H7 (cell line): ENCODE data around the gene CCDC177. TPM values are rescaled to one million over a fixed set of nuclear protein-coding genes. Genes with fewer than 3 reads are reported as not detected.
A peak's percentile ranks its signal among the peaks of the same experiment; 100 is the strongest.

ENCODE experiments used
- DNase-seq: peaks from one replicate; pipeline ENCODE4 v3.0.0; 2012
- H3K27me3 ChIP-seq: 2 replicates; pipeline ENCODE4 v1.6.0; 2011; ENCODE audit warnings: mild to moderate bottlenecking, low read length; ENCODE audit not compliant: control insufficient read depth, insufficient read depth
- H3K36me3 ChIP-seq: replicated peaks from 2 replicates; pipeline ENCODE4 v1.5.1; 2011; ENCODE audit warnings: low read length; ENCODE audit not compliant: control insufficient read depth, insufficient read depth
- H3K4me3 ChIP-seq: 2 replicates; pipeline ENCODE4 v1.5.1; 2011; ENCODE audit warnings: low read depth, mild to moderate bottlenecking, control low read depth, low read length, moderate library complexity; ENCODE audit not compliant: insufficient read depth
- total RNA-seq: library from RNA; depleted of rRNA; stranded (reverse); fragments of >200 nt; shearing (Covaris generic); gene quantifications from 2 replicates; pipeline ENCODE4 v1.2.3, GENCODE V29; 2014; rRNA removed

Gene CCDC177
- total RNA-seq, result 0.04 and 0.17 TPM in 2 replicates

DNA sequence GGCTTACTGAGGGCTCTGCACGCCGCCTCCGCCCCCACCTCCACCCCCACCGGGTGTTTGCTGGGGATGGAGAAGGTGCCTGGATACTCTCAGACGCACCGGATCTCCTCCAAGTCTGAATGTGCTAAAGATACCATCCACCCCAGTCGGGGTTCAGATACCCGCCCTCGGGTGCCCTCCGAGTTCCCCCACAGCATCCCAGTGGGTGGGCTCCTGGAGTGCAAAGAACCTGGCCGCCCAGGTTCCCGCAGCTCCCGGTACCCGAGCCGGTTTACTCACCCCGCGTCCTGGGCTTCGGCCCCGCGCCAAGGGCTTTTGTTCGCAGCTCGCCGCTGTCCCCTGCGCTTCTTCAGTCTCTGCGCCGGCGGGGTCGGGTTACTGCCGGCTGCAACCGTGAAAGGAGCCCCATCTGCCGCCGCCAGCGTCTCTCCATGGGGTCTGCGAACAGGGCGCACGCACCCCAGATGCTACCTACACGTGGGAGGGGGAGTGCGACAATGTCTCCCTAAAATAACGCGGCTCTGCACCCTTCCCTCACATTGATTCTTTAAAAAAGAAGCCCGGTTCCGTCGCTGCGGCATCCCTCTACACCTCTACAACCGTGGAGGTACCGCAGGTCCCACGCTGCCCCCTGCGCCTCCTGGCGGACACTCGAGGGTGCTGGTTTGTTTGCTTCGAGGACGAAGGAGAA is at the start of gene CCDC177:
Gene CCDC177 (minus strand): TSS at position 609 of the 691 bp plus-strand sequence. CDS start 1,249 bp downstream, outside the sequence.
- no peaks in the 10 kb centered on the region for H3K36me3 ChIP-seq
- H3K27me3 ChIP-seq, result peaks cover 49% of the 10 kb centered on the region
- peak within 1 kb of the TSS; percentile 42 for H3K4me3 ChIP-seq
- DNase-seq, result peak; percentile 91

DNA sequence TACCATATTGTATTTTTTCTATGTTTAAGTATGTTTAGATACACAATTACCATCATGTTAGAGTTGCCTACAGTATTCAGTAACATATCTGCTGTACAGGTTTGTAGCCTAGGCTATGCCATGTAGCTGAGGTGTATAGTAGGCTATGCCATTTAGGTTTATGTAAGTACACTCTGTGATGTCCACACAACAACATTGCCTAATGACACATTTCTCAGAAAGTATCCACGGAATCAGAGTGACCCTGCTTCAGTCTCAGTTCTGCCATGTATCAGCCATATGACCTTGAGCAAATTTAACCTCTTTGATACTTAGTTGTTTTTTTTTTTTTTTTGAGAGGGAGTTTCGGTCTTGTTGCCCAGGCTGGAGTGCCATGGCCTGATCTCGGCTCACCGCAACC is 49.5 kb upstream of the CCDC177 start:
- Histone ChIP-seq H3K36me3 (no peaks in the 10 kb centered on the region), H3K27me3 (no peaks in the 10 kb centered on the region), H3K4me3 (no peak overlapping the region)
- no peak for DNase-seq

DNA sequence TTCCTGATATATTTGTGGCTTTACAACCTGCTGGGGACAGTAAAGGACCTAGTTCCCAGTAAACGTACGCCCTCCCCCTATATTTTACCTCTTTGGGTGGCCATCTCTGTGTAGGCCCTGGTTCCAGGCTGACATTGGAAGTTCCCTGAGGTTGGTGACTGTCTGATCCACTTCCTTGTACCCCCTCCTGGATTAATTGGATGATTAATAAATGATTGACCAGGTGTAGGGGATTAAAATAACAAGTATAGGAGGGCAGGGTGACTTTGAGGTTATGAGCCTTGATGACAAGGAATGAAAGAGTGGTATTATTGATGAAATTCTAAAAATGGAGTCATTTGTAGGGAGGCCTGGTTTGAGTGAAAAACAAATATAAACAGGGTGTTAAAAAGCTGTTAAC is 46.3 kb upstream of the CCDC177 start:
- no peak overlapping the region for H3K4me3 ChIP-seq
- no peaks in the 10 kb centered on the region for H3K27me3 ChIP-seq
- H3K36me3 ChIP-seq, result no peaks in the 10 kb centered on the region
- DNase-seq, result no peak

DNA sequence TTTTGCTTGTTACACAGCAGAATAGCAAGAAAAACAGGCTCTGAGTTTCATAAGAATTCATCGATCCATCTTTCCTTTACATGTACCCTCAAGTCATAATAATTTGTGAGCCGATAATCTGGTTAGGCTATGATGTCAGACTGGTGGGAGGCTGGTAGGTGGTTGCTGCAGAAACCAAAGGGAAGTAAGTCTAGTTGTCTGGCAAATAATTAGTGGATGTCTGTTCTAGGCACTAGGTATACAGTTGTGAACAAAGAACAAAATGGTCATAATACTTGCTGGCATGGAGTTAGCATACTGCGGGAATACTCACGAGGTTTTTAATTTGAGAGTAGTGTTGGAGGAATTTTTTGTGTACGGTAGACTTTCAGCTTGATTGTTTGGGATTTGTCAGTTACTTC is 45.5 kb upstream of the CCDC177 start:
- no peak for DNase-seq
- Histone ChIP-seq H3K36me3 (no peaks in the 10 kb centered on the region), H3K4me3 (no peak overlapping the region), H3K27me3 (no peaks in the 10 kb centered on the region)

DNA sequence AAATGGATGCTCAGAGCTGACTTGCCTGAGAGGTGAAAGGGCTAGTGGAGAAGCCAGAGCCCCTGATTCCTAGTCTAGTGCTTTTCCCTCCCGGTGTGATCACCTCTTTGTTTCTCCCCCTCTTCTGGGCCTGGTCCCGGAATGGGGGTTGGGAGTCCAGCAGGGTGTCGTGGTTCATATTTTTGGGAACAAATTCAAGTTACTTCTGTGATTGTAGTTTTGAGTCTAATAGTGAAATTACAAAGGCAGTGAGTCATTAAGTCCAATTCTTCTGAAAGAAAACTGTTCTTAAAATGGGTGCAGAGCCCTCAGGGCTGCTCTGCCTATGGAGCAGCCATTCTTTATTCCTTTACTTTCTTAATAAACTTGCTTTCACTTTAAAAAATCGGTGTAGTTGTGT is 44.3 kb upstream of the CCDC177 start:
- H3K27me3 ChIP-seq, result no peaks in the 10 kb centered on the region
- no peak overlapping the region for H3K4me3 ChIP-seq
- DNase-seq, result no peak
- no peaks in the 10 kb centered on the region for H3K36me3 ChIP-seq

DNA sequence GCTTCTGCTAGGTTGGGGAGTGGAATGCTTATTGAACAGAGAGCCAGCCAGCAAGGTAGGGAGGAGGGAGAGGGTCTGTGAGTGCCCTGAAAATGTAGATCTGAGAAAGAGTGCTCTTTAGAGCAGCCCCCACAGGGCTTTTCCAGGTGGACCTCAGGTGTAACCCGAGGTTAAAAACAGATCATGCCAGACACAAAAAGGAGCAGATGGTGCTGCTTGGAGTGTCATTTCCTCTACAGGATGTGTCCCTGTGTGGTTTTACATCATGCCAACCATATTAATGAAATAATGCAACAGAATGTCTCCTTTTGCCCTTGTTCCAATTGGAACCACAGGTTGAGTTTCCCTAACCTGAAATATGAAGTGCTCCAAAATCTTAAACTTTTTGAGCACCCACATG is 43.1 kb upstream of the CCDC177 start:
- H3K36me3 ChIP-seq, result no peaks in the 10 kb centered on the region
- no peak overlapping the region for H3K4me3 ChIP-seq
- no peaks in the 10 kb centered on the region for H3K27me3 ChIP-seq
- DNase-seq, result no peak

DNA sequence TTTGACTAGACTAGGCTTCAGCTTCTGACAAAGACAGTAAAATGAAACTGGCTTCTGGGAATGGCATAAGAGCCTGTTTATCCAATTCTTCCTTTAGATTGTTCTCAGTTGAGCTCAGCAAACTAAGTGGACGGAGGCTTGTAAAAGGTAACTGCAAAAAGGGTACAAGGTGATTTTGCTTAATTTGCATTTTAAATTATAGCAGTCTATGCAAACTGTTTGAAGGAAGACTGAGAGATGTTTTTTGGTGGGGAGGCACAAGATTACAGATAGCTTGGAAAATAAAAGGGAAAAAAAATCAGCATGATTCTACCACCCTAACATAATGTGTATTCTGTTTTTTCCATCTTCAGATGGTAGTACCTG is 41.7 kb upstream of the CCDC177 start:
- peaks cover 3% of the 10 kb centered on the region for H3K27me3 ChIP-seq
- no peak for DNase-seq
- H3K36me3 ChIP-seq, result no peaks in the 10 kb centered on the region
- no peak overlapping the region for H3K4me3 ChIP-seq

DNA sequence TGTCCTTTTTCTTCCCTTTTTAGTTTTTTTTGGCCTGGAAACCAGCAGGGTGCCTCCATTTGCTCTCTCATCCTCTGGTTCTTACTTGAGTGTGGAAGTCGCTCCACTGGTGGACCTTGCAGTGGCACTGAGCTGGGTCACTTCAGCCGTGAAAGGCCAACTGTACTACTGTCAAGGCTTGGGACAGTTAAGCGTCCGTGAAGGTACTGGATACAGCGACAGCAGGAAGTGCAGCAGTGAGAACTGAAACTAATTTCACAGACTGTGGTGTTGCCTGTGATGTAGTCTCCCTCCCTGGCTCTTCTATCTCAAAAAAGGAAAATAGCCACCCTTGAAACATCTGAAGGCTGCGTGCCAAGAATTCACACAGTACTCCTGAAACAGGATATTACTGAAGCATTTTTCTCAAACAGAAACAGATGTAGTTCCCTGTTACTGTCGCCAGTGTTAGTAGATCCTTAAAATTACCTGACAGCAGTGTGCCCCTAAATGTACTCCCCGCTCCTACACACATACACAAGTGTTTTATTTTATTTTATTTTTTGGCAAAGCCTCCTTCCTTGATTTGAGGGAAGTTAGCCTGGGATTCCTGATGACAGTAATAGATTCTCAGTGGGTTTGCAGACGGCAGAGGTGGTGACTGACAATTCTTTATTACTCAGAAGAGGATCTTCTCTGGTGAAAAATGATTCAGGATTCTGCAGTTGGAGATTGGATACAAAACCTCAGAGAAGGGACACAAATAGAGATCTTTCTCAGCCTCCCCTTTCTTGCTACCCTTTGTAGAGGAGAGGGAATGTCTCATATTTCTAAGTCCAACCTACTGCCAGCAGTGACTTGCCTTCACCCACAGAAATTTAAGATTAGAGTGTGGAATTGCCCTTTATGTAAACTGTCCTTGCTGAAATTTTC is 41.1 kb upstream of the CCDC177 start:
- no peaks in the 10 kb centered on the region for H3K36me3 ChIP-seq
- H3K4me3 ChIP-seq, result no peak overlapping the region
- no peak for DNase-seq
- peaks cover 3% of the 10 kb centered on the region for H3K27me3 ChIP-seq

DNA sequence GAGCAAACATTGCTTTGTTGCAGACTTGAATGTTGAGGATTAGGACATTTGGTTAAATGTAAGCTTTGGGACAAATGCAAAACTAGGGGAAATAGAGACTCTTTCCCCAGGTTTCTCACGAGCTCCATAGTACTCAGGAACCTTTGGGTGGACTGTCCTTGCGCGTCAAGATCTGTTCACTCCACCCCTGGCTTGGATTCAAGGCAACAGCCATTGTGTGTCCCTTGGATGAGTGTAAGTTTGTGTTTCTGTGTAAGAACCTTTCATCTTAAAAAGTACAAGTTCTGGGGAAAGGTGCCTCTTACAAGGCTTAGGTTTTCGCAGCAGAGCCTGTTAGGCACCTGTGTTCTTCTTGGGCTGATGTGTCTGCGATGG is 40.4 kb upstream of the CCDC177 start:
- no peak overlapping the region for H3K4me3 ChIP-seq
- DNase-seq, result no peak
- H3K36me3 ChIP-seq, result no peaks in the 10 kb centered on the region
- H3K27me3 ChIP-seq, result peaks cover 3% of the 10 kb centered on the region

DNA sequence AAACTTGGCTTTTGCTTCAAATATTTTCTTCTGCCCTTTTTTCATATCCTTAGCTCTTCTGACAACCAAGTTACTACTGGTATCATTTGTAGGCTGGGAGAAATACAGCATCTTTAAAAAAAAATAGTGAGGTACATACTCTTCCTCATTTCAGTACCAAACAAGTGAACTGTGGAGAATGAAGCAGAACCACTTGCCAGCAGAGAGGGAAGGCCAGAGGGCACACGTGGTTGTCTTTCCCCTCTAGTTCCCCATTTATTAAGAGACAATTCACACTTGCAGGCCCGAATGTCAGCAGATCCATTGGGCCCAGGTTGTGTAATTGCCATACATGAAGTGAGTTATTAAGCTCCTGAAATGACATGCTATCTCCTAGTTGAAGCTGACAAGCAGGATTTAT is 39.9 kb upstream of the CCDC177 start:
- Histone ChIP-seq H3K27me3 (peaks cover 3% of the 10 kb centered on the region), H3K4me3 (no peak overlapping the region), H3K36me3 (no peaks in the 10 kb centered on the region)
- DNase-seq, result no peak

DNA sequence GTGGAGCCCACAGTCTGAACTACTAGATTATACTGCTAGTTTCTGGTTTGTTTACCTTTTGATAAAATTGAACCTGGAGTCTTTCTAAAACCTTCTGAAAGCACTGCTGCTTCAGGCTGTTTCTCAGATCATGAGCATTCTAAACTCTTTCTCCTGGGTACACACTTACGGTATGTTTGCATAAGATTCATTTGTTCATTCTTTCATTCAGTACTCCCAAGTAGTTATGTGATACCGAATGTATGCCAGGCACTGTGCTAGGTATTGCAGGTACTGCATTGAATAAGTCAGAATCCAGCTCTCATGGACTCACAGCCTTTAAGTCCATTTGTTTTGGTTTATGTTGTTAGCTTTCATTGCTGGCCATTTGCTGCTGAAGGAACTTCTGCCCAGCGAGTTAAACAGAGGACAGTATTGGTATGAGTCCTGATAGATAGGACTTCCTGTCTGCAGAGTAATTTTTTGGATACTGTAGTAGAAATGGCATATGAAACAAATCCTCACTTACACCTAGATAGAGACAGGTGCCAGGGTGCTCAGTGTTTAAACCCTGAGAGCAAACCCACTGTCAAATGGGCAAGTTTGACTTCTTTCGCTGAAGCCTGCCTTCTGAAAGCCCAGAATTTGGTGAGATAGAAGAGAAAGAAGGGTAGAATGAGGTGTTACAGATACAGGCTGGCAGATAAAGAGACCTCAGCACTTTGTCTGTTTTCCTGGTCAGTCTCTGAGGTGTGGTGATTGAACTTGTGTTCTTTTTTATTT is 38.8 kb upstream of the CCDC177 start:
- no peaks in the 10 kb centered on the region for H3K36me3 ChIP-seq
- no peak for DNase-seq
- peaks cover 3% of the 10 kb centered on the region for H3K27me3 ChIP-seq
- H3K4me3 ChIP-seq, result no peak overlapping the region

DNA sequence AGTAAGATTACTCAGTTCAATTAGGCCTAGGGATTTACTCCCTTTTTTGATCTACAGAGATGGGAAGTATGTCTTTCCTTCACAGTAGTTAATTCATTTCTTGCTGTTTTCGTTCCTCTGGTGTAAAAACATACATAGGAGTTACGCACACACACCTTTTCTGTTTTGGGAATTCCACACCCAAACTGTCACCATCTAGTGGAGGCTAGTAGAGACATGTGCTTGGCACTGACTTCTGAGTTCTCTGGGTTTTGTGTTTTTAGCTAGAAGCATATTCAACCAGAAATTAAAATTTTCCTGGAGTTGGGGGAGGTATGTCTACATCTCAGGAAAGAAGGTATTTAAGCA is 38.1 kb upstream of the CCDC177 start:
- Histone ChIP-seq H3K36me3 (no peaks in the 10 kb centered on the region), H3K4me3 (no peak overlapping the region; the same call in 1 of the 2 replicates)

DNA sequence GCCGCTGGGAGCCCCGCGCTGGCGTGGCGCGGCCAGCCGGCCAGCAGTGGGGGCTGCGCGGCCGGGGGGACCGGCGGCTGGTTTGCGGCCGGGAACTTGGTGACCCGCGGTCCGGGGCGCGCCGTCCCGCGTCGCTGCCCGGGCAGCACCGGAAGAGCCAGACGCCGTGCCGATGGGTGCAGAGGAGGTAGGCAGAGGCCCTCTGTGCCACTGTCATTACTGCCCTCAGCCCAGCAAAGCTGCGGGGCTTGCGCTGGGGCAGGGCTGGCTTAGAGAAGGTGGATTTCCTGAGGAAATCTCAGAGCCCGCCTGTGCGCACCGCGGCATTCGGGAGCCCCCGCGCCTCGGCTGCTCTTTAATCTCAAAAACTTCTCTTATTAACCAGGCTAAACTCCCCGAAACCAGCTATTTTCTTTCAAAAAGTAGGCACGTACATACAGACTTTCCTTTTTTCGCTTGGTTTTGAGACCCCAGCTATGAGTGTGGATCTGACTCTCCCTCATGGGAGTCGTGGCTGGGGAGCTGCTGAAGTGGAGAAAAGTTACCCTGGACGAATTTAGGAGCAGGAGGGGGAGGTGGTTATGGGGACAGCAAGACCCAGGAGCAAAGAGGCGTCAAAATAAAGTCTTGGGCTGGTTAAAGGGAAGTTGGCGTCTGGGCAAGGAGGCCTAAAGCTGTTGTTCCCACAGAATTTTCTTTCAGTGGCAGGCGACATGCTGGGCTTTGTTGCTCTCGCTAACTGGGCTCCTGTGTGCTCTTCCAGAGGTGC is 37.5 kb upstream of the CCDC177 start:
- H3K27me3 ChIP-seq, result peaks cover 3% of the 10 kb centered on the region
- H3K36me3 ChIP-seq, result no peaks in the 10 kb centered on the region
- H3K4me3 ChIP-seq, result peak overlapping the region; percentile 71
- DNase-seq, result peak; percentile 47

More for the DNA sequence above, 38.1 kb upstream of the CCDC177 start:
- peaks cover 3% of the 10 kb centered on the region for H3K27me3 ChIP-seq
- no peak for DNase-seq
